ENCODE results near the gene C4A. TPM values are rescaled to one million over a fixed set of nuclear protein-coding genes. Genes with fewer than 3 reads are reported as not detected.

The C4A gene
- total and polyA plus RNA-seq, 8 donors: 10.8 to 248 (median 45.2) TPM

DNA sequence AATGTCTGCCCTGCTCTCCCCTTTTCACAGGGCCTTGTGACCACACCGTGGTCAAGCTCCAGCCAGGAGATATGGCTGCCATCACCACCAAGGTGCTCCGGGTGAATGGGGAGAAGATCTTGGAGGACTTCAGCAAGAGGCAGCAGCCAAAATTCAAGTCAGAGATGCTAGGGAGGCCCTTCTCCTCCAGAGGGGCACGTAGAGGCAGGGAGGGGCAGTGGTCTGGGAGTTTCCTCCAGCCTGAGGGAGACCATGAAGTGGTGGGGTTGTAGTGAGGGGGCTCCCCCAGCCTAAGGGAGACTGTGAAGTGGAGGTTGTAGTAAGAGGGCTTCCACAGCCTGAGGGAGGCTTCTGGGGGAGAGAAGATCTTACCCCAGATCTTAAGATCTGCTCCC is 13.9 kb upstream of the C4A start:
- peaks cover 62 to 80% (median 77%) of the 10 kb centered on the region in 4 donors for H3K36me3 ChIP-seq
- peaks cover 20 to 35% (median 26%) of the 10 kb centered on the region in 4 donors for H3K4me1 ChIP-seq
- WGBS, 5 donors: 68 to 87% (median 82%) methylated on average over 2 to 3 of the region's 3 CpGs
- H3K27ac ChIP-seq: no peak overlapping the region
- H3K9me3 ChIP-seq: no peaks in the 10 kb centered on the region
- no peak for TF ChIP-seq EP300 (IDR thresholded peaks at IDR 0.05)
- no peak for TF ChIP-seq POLR2AphosphoS5 (IDR thresholded peaks at IDR 0.05)
- no peak for TF ChIP-seq POLR2A (IDR thresholded peaks at IDR 0.05)
- TF ChIP-seq CTCF (IDR thresholded peaks at IDR 0.05): no peak
- DNase-seq: no peak
- H3K4me3 ChIP-seq: no peak overlapping the region
- no peaks in the 10 kb centered on the region for H3K27me3 ChIP-seq
- intact Hi-C loops (cut with DNase I; ENCODE audit: low total_unique reads): no loop called here

- Histone ChIP-seq H3K4me3 (no peak overlapping the region), H3K4me1 (peaks cover 24 to 39% (median 30%) of the 10 kb centered on the region in 4 donors), H3K36me3 (peaks cover 58 to 76% (median 73%) of the 10 kb centered on the region in 4 donors), H3K27me3 (no peaks in the 10 kb centered on the region), H3K27ac (peak overlapping the region in 1 of 5 donors; percentile 8), H3K9me3 (no peaks in the 10 kb centered on the region)
- intact Hi-C loops (cut with DNase I; ENCODE audit: low total_unique reads): no loop called here
- 71 to 89% (median 83%) methylated on average over 9 to 11 of the region's 11 CpGs for WGBS, 5 donors
- no peak for DNase-seq
- TF ChIP-seq CTCF (IDR thresholded peaks at IDR 0.05) (no peak), POLR2A (IDR thresholded peaks at IDR 0.05) (no peak), POLR2AphosphoS5 (IDR thresholded peaks at IDR 0.05) (no peak), EP300 (IDR thresholded peaks at IDR 0.05) (no peak)
Measured at GRCh38 chr6:31968326-31968725, 13.5 kb upstream of the C4A start.

- intact Hi-C loops (cut with DNase I; ENCODE audit: low total_unique reads): no loop called here
- H3K4me3 ChIP-seq: no peak overlapping the region
- no peaks in the 10 kb centered on the region for H3K9me3 ChIP-seq
- TF ChIP-seq EP300 (IDR thresholded peaks at IDR 0.05): no peak
- no peak for TF ChIP-seq POLR2A (IDR thresholded peaks at IDR 0.05)
- TF ChIP-seq POLR2AphosphoS5 (IDR thresholded peaks at IDR 0.05): no peak
- TF ChIP-seq CTCF (IDR thresholded peaks at IDR 0.05): no peak
- peak overlapping the region in 1 of 5 donors; percentile 96 for H3K27ac ChIP-seq
- H3K36me3 ChIP-seq: peaks cover 51 to 69% (median 67%) of the 10 kb centered on the region in 4 donors
- peaks cover 27 to 46% (median 34%) of the 10 kb centered on the region in 4 donors for H3K4me1 ChIP-seq
- H3K27me3 ChIP-seq: no peaks in the 10 kb centered on the region
- no peak for DNase-seq
- WGBS, 5 donors: 83 to 90% (median 87%) methylated on average over 9 to 23 of the region's 23 CpGs
Measured at GRCh38 chr6:31968791-31969711, 12.8 kb upstream of the C4A start.

DNA sequence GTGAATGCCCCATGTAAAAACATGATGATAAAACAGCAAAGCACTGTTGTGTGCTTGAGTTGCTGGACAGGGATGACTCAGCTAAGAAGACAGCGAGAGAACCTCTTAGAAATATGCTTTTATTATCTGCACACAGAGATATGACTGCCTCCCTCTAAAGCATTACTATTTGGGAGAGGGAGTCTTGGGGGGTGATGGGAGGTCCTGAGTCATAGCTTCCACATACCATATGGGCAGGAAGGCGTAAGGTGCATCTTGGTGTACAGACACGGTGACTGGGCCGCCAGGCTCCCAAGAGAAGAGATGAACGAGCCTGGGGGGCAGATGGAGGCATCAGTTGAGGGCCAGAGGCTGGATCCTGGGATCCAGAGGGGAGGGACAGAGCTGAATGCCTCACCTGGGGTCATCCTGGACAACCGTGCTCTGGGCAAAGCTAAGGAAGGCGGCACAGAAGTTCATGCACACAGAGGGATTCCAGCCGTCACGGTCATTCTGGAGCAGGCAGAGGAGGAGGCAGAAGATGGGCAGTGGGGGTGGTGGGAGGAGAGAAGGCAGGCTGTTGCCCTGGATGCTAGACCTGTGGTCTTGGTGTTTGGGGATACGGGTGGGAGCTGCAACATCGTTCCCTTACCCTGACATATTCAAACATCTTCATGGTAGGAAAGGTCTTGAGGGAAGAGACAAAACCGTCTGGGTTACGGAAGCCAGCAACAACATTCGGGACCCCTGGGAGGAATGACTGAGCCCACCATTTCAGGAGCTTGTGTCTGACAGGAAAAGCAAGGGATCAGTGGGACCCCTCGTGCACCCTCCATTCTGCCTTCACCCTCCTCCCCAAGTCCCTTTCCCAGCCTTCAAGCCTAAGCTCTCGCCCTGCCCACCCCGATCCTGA is 11.9 kb upstream of the C4A start:
- WGBS, 5 donors: 66 to 80% (median 73%) methylated on average over 17 of the region's 17 CpGs
- TF ChIP-seq CTCF (IDR thresholded peaks at IDR 0.05) (no peak), POLR2A (IDR thresholded peaks at IDR 0.05) (no peak), POLR2AphosphoS5 (IDR thresholded peaks at IDR 0.05) (no peak), EP300 (IDR thresholded peaks at IDR 0.05) (no peak)
- H3K36me3 ChIP-seq: peaks cover 46 to 69% (median 58%) of the 10 kb centered on the region in 4 donors
- peaks cover 27 to 46% (median 37%) of the 10 kb centered on the region in 4 donors for H3K4me1 ChIP-seq
- no peaks in the 10 kb centered on the region for H3K9me3 ChIP-seq
- H3K27me3 ChIP-seq: no peaks in the 10 kb centered on the region
- H3K4me3 ChIP-seq: peak overlapping the region in 2 of 4 donors; percentile 70 to 82
- intact Hi-C loops (cut with DNase I; ENCODE audit: low total_unique reads): no loop called here
- H3K27ac ChIP-seq: peak overlapping the region in 4 of 5 donors; percentile 92 to 99 (median 96)
- no peak for DNase-seq

All from stomach (tissue), 9 donors.